ENCODE results near the gene OR52B2.

OR52B2 gene

GRCh38 chr11:6170226-6170625, at the start of gene OR52B2:
TSS of gene OR52B2 (minus strand) at chr11:6170326. CDS start at chr11:6170326, 0 bp downstream.
- H2AFZ ChIP-seq (ENCODE audit: low read depth, low read length) = no peak within 1 kb of the TSS
- H3K9ac ChIP-seq (ENCODE audit: low read depth, low read length) = no peak within 1 kb of the TSS
- no peak for TF ChIP-seq CTCF (IDR thresholded peaks at IDR 0.05; ENCODE audit: borderline replicate concordance, extremely low read depth, low read length, poor library complexity, severe bottlenecking)
- no peak for TF ChIP-seq EZH2 (IDR thresholded peaks at IDR 0.05; ENCODE audit: borderline replicate concordance, low read depth, low read length, severe bottlenecking)
- DNase-seq (no peak), ATAC-seq (ENCODE audit: insufficient read depth, low read depth) (no peak)
- peaks cover 6% of the 10 kb centered on the region for H3K27me3 ChIP-seq (ENCODE audit: insufficient read depth, low read length, poor library complexity)
- H4K20me1 ChIP-seq (ENCODE audit: insufficient read depth, low read length) = no peaks in the 10 kb centered on the region
- no peak within 1 kb of the TSS for H3K4me3 ChIP-seq (ENCODE audit: low read depth in 1 of 2, low read length in 2 of 2)
- H3K27ac ChIP-seq (ENCODE audit: low read length) = no peak within 1 kb of the TSS
- no peaks in the 10 kb centered on the region for H3K4me1 ChIP-seq (ENCODE audit: insufficient read depth, low read length)
- H3K9me3 ChIP-seq (ENCODE audit: insufficient read depth, low read length, severe bottlenecking) = no peaks in the 10 kb centered on the region
- no peaks in the 10 kb centered on the region for H3K79me2 ChIP-seq (ENCODE audit: insufficient read depth, low read length)
- no peak within 1 kb of the TSS for H3K4me2 ChIP-seq (ENCODE audit: insufficient read depth, low read length)
- no peaks in the 10 kb centered on the region for H3K36me3 ChIP-seq (ENCODE audit: insufficient read depth, low read length)

GRCh38 chr11:6219359-6219758, 49.2 kb upstream of the OR52B2 start:
- no peak overlapping the region for H2AFZ ChIP-seq (ENCODE audit: low read depth, low read length)
- peaks cover 8% of the 10 kb centered on the region; the same call in 1 of the 2 replicates for H4K20me1 ChIP-seq (ENCODE audit: insufficient read depth, low read length)
- DNase-seq = no peak
- no peak overlapping the region for H3K27ac ChIP-seq (ENCODE audit: low read length)
- no peaks in the 10 kb centered on the region for H3K4me1 ChIP-seq (ENCODE audit: insufficient read depth, low read length)
- TF ChIP-seq CTCF (IDR thresholded peaks at IDR 0.05; ENCODE audit: borderline replicate concordance, extremely low read depth, low read length, poor library complexity, severe bottlenecking) (no peak), EZH2 (IDR thresholded peaks at IDR 0.05; ENCODE audit: borderline replicate concordance, low read depth, low read length, severe bottlenecking) (no peak)
- no peaks in the 10 kb centered on the region for H3K79me2 ChIP-seq (ENCODE audit: insufficient read depth, low read length)
- no peak overlapping the region for H3K4me2 ChIP-seq (ENCODE audit: insufficient read depth, low read length)
- H3K9me3 ChIP-seq (ENCODE audit: insufficient read depth, low read length, severe bottlenecking) = no peaks in the 10 kb centered on the region
- no peak for ATAC-seq (ENCODE audit: insufficient read depth, low read depth)
- H3K9ac ChIP-seq (ENCODE audit: low read depth, low read length) = no peak overlapping the region
- H3K27me3 ChIP-seq (ENCODE audit: insufficient read depth, low read length, poor library complexity) = no peaks in the 10 kb centered on the region
- no peak overlapping the region for H3K4me3 ChIP-seq (ENCODE audit: low read depth in 1 of 2, low read length in 2 of 2)
- H3K36me3 ChIP-seq (ENCODE audit: insufficient read depth, low read length) = peaks cover 89% of the 10 kb centered on the region

- no peaks in the 10 kb centered on the region for H3K9me3 ChIP-seq (ENCODE audit: insufficient read depth, low read length, severe bottlenecking)
- no peaks in the 10 kb centered on the region for H3K27me3 ChIP-seq (ENCODE audit: insufficient read depth, low read length, poor library complexity)
- 0 out of 2 replicates have a peak, but pooled peaks cover 2% of the 10 kb centered on the region for H4K20me1 ChIP-seq (ENCODE audit: insufficient read depth, low read length)
- H3K79me2 ChIP-seq (ENCODE audit: insufficient read depth, low read length) = no peaks in the 10 kb centered on the region
- no peak for TF ChIP-seq CTCF (IDR thresholded peaks at IDR 0.05; ENCODE audit: borderline replicate concordance, extremely low read depth, low read length, poor library complexity, severe bottlenecking)
- TF ChIP-seq EZH2 (IDR thresholded peaks at IDR 0.05; ENCODE audit: borderline replicate concordance, low read depth, low read length, severe bottlenecking) = no peak
- no peak overlapping the region for H3K4me3 ChIP-seq (ENCODE audit: low read depth in 1 of 2, low read length in 2 of 2)
- H3K27ac ChIP-seq (ENCODE audit: low read length) = no peak overlapping the region
- peaks cover 77% of the 10 kb centered on the region for H3K36me3 ChIP-seq (ENCODE audit: insufficient read depth, low read length)
- DNase-seq (no peak), ATAC-seq (ENCODE audit: insufficient read depth, low read depth) (no peak)
- no peaks in the 10 kb centered on the region for H3K4me1 ChIP-seq (ENCODE audit: insufficient read depth, low read length)
- H2AFZ ChIP-seq (ENCODE audit: low read depth, low read length) = no peak overlapping the region
- H3K9ac ChIP-seq (ENCODE audit: low read depth, low read length) = no peak overlapping the region
- H3K4me2 ChIP-seq (ENCODE audit: insufficient read depth, low read length) = no peak overlapping the region
These were observed 47.6 kb upstream of the OR52B2 start for GRCh38 chr11:6217722-6218121.

- H3K9me3 ChIP-seq (ENCODE audit: insufficient read depth, low read length, severe bottlenecking) = no peaks in the 10 kb centered on the region
- no peak overlapping the region for H3K4me2 ChIP-seq (ENCODE audit: insufficient read depth, low read length)
- DNase-seq = no peak
- H3K4me3 ChIP-seq (ENCODE audit: low read depth in 1 of 2, low read length in 2 of 2) = no peak overlapping the region
- no peaks in the 10 kb centered on the region for H3K79me2 ChIP-seq (ENCODE audit: insufficient read depth, low read length)
- no peak overlapping the region for H3K9ac ChIP-seq (ENCODE audit: low read depth, low read length)
- no peak for TF ChIP-seq CTCF (IDR thresholded peaks at IDR 0.05; ENCODE audit: borderline replicate concordance, extremely low read depth, low read length, poor library complexity, severe bottlenecking)
- TF ChIP-seq EZH2 (IDR thresholded peaks at IDR 0.05; ENCODE audit: borderline replicate concordance, low read depth, low read length, severe bottlenecking) = no peak
- no peaks in the 10 kb centered on the region for H3K27me3 ChIP-seq (ENCODE audit: insufficient read depth, low read length, poor library complexity)
- 0 out of 2 replicates have a peak, but pooled peaks cover 2% of the 10 kb centered on the region for H4K20me1 ChIP-seq (ENCODE audit: insufficient read depth, low read length)
- no peak overlapping the region for H3K27ac ChIP-seq (ENCODE audit: low read length)
- H3K36me3 ChIP-seq (ENCODE audit: insufficient read depth, low read length) = peaks cover 75% of the 10 kb centered on the region
- no peak overlapping the region for H2AFZ ChIP-seq (ENCODE audit: low read depth, low read length)
- no peak for ATAC-seq (ENCODE audit: insufficient read depth, low read depth)
- H3K4me1 ChIP-seq (ENCODE audit: insufficient read depth, low read length) = no peaks in the 10 kb centered on the region
These were observed 46.4 kb upstream of the OR52B2 start for GRCh38 chr11:6216501-6216900.

All from DND-41 (cell line).